Transverse colon (tissue), 4 donors: ENCODE data around the gene COPZ2.

Experiments used
- EP300 ChIP-seq: sonication (generic); formaldehyde crosslinking; IDR thresholded peaks from one replicate; pipeline ENCODE4 v1.6.1; 2017; ENCODE audit warnings: antibody characterized with exemption, low read depth
- POLR2A ChIP-seq: fragments of 450-650 bp; IDR thresholded peaks from one replicate; pipeline ENCODE4 v1.6.1; 2016; ENCODE audit warnings: antibody characterized with exemption, mild to moderate bottlenecking, moderate library complexity
- POLR2AphosphoS5 ChIP-seq, 3 donors: sonication (generic); formaldehyde crosslinking; IDR thresholded peaks; one replicate each; pipeline ENCODE4 v1.6.1; 2016; ENCODE audit warnings: antibody characterized with exemption in 3 of 3
- TF ChIP-seq, protein P1 (sequence below), 5 experiments: fragments of 200-600 bp in 3 of 5; fragments of 450-650 bp in 2 of 5; sonication (generic) in 3 of 5; IDR thresholded peaks; 1 replicate in 2 of 5; 2 replicates in 3 of 5; pipeline ENCODE4 v1.5.1; 2016 to 2017; ENCODE audit warnings: antibody characterized with exemption in 5 of 5, inconsistent platforms in 3 of 5, mild to moderate bottlenecking in 2 of 5, moderate library complexity in 1 of 5

DNA sequence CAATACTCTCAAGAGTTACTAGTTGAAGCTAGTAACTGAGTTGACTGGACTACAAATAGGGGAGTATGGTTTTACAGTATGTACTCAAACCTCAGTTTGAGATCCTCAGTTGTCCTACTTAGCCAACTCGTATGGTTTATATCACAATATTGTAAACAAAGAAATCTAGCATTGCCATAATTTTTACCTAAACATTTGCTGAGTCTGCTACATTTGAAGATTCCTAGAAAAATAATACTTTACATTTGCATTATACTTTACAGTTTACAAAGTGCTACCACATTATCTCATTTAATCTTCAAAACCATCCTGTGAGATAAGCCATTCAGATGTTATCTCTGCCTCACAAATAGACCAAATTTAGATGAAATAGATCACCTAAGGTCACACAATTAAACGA is 47.3 kb upstream of the COPZ2 start:
- TF ChIP-seq, protein P1, sequence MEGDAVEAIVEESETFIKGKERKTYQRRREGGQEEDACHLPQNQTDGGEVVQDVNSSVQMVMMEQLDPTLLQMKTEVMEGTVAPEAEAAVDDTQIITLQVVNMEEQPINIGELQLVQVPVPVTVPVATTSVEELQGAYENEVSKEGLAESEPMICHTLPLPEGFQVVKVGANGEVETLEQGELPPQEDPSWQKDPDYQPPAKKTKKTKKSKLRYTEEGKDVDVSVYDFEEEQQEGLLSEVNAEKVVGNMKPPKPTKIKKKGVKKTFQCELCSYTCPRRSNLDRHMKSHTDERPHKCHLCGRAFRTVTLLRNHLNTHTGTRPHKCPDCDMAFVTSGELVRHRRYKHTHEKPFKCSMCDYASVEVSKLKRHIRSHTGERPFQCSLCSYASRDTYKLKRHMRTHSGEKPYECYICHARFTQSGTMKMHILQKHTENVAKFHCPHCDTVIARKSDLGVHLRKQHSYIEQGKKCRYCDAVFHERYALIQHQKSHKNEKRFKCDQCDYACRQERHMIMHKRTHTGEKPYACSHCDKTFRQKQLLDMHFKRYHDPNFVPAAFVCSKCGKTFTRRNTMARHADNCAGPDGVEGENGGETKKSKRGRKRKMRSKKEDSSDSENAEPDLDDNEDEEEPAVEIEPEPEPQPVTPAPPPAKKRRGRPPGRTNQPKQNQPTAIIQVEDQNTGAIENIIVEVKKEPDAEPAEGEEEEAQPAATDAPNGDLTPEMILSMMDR (IDR thresholded peaks at IDR 0.05), result no peak
- TF ChIP-seq POLR2AphosphoS5 (IDR thresholded peaks at IDR 0.05), result no peak
- TF ChIP-seq POLR2A, result no peak
- TF ChIP-seq EP300, result no peak
